GM19023 (cell line): Measurements from ENCODE around the gene FAM193B.
"Not testable (repeated sequence)": the region's sequence is repeated elsewhere in the genome, so short reads cannot be mapped to it uniquely, and the experiment has no call there.

Experiments
- ATAC-seq: cut with Tn5 transposase; IDR thresholded peaks from one replicate; pipeline ENCODE4 v1.9.1; 2021; ENCODE audit warnings: mild to moderate bottlenecking, moderate library complexity; ENCODE audit not compliant: unreplicated experiment

The FAM193B gene

DNA sequence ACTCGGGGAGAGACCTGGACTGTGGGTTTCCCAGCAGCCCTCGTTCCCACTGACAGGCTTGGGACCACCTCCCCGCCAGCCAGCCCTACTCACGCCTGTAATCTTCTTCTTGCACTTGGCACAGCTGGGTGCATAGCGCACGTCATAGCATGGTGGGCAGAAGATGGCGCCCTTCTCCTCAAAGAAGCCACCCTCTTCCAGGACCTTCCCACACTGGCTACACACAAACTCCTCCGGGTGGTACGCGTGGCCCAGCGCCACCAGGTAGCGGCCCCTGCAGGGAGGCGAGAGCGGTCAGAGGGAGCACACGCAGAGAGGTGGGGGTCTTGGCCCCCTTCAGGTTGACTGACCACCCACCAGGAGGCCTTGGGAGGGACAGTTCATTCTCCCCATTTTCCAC is 66.4 kb downstream of the FAM193B start:
- ATAC-seq: no peak

DNA sequence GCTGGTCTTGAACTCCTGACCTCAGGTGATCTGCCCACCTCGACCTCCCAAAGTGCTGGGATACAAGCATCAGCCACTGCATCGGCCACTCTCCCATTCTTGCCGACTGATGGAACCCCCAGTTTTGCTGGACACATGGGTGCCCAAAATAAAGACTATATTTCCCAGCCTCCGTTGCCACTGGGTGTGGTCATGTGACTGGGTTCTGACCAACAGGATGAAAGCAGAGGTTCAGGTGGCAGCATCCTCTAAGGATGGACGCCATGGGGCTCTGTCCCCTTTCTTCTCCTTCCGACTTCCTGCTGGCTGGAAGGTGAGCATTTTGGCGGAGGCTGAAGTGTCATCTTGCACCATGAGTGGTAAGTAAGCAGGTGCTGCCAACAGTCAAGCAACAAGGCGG is 67.2 kb downstream of the FAM193B start:
- ATAC-seq: no peak

DNA sequence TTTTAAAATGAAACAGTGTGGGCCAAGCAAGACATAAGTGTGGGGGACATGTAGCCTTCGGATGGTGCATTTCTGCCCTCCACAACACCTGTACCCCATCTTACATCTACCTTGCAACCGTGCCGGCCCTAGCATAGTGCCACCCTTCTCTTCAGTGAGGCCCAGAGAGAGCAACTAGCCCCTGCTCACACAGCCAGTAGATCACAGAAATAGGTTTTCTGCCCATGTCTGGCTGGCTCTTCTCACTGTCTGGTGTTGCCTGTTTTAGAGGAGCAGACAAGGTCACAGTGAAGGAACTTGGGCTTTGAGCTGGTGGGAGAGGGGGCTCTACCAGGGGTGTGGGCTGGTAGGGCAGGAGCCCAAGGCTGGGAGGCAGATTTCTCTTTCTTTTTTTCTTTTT is 68.1 kb downstream of the FAM193B start:
- no peak for ATAC-seq

DNA sequence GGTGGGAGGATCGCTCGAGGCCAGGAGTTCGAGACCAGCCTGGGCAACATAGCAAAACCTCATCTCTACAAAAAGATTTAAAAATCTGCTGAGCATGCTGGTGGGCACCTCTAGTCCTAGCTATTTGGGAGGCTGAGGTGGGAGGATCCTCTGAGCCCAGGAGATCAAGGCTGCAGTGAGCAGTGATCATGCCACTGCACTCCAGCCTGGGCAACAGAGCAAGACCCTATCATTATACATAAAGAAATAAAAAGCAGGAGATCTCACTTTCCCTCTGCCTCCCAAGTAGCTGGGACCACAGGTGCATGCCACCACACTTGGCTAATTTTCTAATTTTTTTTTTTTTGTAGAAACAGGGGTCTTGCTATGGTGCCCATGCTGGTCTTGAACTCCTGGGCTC is 68.6 kb downstream of the FAM193B start:
- ATAC-seq: not testable (repeated sequence)

DNA sequence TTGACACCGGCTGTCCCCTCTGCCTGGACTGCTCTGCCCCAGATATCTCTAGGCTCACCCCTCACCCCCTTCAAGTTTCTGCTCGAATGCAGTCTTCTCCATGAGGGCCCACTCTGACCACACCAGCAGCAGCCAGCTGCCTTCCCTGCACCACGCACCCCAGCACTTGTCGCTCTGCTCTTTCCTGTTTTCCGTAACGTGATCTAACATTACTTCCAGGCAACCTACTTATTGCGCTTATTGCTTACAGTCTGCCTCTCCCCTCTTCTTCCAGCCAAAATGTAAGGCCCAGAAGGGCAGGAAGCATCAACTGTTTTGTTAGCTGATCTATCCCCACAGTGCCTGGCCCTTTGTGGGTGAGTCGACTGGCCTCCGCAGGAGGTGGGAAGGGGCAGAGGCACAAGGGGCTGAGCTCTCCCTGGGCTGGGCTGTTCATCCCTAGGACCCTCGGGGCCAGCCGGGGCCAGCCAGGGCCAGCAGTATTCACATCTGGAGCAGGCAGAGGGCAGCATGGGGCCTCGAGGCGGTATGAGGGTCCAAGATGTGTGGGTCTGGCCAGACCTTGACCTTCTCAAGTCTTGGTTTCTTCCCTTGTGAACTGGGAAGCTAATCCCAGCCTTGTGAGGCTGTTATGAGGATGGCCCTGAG is 69.3 kb downstream of the FAM193B start:
- no peak for ATAC-seq

DNA sequence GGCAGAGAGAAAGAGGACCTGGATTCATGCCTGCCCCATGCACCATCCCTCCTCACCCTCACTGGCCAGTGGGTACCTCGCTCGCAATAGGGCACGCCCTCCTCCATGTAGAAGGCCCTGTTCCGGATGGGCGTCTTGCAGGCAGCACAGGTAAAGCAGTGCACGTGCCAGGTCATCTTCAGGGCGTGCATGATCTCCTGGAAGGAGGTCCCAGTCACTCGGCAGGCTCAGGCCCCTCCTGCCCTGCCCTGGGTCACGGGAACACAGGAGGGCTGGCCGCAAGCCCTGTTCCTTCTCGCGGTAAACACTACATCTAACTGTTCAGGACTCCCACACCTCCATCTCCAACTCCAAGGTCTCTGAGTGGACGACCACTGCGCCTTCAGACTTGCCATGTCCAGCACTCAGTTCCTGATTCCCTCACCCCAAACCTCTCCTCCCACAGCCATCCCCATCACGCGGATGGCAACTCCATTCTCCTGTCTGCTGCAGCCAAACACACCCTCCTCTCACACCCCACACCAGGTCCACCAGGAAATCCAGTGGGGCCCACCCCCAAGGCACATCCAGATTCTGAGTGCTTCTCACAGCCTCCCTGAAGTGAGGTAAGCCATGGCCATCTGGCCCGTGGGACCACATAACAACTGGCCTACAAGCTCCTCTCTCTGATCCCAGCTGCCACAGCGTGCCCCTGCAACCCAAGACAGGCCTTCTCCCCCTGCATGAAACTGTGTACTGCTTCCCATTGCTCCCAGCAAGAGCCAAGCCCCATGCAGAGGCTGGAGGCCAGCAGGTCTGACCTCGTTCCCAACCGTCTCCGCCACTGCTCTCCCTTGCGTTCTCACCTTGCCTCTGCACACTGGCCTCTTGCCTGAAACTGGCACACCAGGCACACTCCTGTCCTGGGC is 70.1 kb downstream of the FAM193B start:
- ATAC-seq: no peak

DNA sequence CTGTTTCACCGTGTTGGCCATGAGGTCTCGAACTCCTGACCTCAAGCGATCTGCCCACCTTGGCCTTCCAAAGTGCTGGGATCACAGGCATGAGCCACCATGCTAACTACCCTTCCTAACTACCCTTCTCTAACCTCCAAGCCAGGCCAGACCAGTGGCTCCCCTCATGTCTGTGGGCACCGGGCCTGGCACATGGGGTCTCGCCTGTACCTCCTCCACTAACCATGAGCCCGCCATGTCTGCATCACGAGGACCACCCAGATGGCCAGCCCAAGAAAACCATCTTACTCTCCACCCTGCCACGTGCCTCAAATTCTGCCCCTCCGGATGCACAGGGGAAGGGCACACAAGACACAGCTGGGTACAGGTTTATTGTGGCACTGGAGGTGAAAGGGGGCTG is 71.3 kb downstream of the FAM193B start:
- no peak for ATAC-seq

DNA sequence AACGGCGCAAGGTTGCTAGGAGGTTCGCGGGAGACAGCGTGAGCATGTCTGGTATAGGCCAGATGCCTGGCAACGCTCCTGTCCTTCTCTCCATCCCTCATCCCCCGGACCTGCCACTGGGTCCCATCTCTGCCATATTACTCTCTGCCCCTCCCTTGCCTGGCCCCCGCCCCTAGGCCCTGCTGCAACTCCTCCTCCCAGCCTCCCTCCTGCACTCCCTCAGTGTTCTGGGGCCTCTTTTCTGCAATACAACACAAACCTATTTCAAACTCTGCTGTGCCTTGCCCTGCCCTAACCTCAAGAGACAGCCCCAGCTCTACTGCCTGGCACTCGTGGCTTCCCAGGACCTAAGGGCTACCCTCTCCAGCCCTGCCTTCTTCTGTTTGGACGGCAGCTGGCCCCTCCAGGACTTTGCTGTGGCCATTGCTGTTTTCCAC is 72.0 kb downstream of the FAM193B start:
- ATAC-seq: no peak

DNA sequence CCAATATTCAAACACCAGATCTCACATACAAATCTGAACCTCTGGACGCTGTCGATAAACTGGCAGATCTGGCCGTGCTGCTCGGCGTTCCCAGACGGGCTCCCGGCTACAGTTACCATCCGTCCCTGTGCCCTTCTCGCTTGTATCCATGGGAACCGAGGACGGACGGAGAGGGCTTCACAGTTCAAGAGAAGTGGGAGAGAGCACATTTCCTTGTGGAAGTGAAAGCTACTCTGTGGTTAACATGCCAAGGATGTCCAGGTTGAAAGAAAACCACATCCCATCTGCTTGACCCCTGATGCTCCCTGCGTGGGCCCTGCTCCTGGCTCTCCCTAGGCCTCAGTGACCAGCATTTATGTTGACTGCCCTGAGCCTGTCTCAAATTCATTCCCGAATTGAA is 74.6 kb downstream of the FAM193B start:
- ATAC-seq: no peak

DNA sequence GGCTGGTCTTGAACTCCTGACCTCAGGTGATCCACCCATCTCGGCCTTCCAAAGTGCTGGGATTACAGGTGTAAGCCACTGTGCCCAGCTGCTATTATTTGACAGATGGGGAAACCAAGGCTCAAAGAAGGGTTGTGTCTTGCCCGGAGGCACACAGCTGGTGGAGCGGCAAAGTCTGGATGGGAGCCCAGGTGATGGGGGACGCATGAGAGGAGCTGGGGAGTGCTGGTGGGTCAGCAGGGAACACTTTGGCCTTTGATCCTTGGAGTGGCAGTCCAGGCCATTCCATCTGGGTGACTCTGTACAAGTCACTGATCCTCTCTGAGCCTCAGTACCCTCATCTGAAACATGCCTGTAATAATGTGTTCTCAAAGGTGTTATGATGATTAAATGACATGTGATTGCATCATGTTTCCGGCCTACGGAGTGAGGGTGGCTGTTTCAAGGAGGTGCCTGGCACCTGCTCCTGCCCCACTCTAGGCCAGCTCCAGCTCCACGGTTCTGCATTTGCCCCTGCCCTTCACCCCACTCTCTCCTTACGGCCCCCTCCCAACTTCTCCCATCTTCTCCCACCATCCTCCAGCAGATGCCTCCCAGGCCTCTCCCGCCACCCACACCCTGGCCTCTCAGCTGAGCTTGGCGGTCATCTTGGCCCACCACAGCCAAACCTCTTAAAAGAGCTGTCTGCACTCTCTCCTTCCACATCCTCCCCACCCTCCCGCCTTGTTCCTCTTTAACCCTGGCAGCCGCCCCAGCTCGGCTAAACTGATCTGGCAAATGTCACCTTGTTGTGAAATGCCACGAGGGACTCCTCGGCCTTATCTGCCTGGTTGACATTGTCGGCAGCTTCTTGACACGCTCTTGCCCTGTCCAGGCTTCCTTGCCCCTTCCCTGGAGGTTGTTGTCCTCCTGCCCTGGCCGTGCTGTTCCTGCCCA is 75.4 kb downstream of the FAM193B start:
- ATAC-seq: no peak

DNA sequence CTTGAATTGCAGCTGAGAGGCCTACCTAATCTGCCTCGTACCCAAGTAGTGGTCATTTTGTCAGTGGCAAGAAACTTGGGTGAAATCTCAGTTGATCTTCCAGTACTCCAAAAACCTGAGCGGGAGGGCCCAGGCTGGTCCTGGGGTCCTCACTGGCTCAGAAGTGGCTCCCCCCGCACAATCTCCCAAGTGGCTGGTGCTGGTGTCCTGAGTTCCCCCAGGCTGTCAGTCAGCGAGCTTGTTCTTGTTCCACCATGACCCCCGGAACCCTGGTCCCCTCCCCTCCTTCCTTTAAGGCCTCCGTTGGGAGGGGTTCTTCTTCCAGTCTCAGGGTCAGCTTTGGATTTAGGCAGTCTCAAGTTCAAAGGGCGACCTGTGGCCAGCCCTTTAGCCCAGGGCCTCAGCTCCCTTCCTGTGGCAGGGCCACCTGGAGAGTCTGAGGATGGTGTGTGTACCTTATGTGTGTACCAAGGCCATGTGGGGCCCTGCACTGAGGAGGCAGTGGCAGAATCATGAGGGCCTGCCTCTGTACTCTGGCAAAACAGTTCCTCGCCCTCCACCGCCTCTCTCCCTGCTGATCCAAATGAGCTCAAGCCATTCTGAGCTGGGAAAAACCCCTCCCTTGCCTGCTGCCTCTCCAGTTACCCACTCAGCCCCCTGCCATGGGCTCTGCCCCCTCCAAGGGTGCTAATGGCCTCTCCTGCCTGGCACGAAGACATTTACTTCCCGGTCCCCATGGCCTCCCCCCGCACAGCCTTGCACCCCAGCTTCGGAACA is 76.5 kb downstream of the FAM193B start:
- no peak for ATAC-seq

DNA sequence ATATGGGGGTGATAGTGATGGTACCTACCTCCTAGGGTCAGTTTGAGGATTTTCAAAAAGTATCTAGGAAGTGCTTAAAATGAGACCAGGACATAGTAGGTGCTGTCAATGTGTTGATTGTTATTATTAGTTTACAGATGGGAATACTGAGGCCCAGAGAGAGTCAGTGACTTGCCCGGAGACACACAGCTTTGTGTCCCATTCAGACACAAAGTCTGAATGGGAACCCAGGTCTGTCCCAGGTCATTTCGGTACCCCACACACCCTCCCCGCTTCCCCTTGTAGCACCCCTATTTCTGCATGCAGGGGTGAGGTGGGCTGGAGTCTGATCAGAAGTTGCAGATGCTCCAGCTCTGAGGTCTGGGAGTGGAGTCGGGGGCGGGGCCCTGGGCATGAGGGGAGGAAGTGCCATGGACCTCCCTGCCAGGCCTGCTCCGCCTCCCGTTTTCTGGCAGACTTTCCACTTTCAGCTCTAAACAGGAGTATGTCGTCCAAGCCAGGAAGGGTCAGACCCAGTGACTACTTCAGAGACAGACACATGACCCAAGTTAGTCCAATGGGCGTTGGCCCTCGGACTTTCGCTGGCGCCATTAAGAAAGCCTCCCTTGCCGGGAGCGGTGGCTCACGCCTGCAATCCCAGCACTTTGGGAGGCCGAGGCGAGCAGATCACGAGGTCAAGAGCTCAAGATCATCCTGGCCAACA is 77.7 kb downstream of the FAM193B start:
- no peak for ATAC-seq

DNA sequence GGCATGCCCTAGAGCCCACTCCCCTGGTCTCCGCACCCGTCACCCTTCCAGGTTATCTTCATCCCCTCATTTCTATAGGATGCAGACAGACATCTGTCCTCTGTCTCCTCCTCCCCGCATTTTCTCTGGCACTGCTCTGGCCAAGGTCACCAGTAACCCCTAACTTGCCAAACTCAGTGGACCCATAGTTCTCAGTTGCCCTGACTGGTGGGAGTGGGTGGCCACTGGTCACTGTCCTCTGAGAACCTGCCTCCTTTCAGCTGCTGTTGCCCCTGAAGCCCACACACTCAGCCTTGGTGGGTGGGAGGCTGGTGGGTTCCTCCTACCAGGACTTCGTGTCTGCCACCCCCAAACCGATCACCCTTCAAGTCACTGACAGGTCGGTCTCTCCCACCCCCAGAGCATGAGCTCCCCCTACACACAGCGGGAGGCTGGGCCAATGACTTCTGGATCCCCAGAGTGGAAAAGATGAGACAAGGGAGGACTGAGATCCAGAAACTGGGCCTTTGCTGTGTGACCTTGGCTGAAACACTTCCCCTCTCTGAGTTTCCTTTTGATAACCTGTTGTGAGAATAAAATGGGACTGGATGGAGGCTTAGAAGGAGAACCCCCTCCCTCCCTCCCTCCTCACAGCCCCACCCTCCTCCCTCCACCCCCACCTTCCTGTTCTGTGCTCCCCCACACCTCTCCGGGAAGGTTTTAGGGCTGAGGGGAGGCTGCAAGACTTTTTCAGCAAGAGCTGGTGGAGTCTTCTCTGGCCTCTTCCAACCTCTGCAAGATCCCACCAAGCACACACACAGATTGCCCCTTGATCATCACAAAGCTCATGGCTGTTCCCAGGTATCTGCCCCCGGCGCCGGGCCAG is 78.6 kb downstream of the FAM193B start:
- ATAC-seq: no peak

DNA sequence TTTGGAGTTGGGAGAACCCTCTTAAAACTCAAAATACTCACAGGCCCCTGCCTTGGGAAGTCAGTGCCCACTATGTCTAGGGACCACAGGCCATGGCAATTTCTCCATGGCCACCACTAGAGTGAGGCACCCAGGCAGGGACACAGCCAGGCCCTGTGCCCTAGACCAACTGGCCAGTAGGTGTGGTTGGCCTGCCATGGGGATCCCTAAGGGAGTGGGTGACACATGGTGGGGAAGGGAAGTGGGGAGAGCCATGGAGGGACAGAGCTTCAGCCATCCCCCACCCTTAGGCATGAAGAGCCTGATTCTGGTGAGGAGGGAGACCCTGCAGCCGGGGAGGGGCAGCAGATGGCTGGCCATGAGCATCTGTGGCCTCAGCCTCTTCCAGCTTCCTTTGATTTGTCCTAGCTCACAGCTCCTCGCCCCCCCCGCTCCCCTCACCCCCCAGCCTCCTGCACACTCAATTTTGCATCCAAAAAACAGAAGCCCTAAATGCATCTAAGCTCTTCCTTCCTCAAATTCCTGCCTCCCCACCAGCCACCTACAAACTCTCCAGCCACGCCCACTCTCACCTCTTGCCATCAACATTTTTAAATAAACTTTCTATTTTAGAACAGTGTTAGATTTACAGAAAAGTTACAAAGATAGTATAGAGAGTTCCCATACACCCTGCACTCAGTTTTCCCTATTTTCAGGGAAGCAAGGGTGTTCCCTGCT is 79.4 kb downstream of the FAM193B start:
- no peak for ATAC-seq

DNA sequence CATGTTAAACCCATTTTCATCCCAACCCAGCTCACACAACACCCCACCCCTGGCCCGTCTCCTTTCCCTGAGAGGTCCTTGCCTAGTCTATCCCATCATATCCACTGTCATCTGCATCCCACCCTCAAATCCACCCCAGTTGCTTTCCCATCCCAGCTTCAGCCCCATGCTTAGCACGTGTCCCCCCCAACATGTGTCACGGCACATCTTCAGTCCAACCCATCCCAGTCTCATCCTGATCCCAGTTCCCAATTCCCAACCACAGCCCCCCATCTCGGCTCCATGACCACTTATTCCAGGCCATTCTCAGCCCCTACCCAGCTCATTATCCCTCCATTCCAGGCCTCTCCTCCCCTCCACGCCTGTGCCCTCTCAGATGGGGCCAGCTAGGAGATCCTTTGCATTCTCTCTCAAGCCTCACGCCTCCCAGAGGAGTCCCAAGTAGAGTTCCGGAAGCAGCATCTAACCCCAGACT is 80.3 kb downstream of the FAM193B start:
- no peak for ATAC-seq

DNA sequence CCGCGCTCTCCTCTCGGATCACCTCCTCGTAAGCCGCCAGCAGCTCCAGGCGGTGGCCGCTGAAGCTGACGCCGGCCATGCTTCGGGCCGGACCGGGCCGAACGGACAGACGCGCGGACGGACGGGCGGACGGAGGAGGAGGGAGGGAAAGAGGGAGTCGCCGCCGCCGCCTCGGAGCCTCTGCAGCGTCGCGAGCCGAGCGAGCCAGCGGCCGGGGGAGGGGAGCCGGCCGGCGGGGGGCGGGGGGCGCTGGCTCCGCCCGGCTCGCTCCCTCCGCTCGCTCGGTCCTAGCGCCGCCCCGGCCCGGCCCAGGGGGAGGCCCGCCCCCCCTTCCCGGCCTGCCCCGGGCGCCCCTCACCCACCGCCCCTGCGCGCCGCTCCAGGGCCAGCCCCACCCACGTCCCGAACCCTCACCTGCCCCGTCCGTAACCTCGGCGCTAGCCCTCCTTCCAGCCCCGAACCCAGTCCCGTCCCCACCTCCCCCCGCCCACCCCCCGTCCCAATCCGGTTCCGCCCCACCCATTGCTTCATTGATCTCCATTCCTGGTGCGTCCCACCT is 80.8 kb downstream of the FAM193B start, which contains the start of gene DBN1:
TSS of gene DBN1 (minus strand) at position 192 of the 559 bp plus-strand sequence. CDS start at position 79, 113 bp downstream.
- peak; percentile 40 for ATAC-seq
